GM15510 (cell line): ENCODE data around the gene KRTAP22-1.

ENCODE experiments used
- POLR2A ChIP-seq: IDR thresholded peaks from 3 replicates; pipeline ENCODE4 v1.6.1; 2011; ENCODE audit warnings: borderline replicate concordance; ENCODE audit not compliant: insufficient read length; ENCODE audit errors: extremely low read depth

The KRTAP22-1 gene

DNA sequence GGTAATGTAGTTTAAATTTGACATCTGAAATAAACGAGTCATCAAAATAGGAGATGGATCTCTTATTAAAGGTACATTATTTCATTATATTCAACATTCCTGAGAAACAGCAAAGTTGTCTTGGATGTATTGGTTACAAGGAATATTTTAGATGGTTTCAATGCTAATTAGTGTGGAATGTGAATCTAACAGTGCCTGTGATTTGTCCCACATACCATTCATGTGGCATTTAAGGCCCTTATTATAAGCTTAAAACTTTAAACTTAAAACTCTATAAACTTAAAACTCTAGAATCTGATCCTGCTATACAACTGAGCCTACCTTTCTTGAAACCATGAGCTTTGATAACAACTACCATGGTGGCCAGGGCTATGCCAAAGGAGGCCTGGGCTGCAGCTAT, at the start of gene KRTAP22-1:
Gene KRTAP22-1 (plus strand): TSS at position 301 of the 400 bp plus-strand sequence.
- TF ChIP-seq POLR2A: no peak

DNA sequence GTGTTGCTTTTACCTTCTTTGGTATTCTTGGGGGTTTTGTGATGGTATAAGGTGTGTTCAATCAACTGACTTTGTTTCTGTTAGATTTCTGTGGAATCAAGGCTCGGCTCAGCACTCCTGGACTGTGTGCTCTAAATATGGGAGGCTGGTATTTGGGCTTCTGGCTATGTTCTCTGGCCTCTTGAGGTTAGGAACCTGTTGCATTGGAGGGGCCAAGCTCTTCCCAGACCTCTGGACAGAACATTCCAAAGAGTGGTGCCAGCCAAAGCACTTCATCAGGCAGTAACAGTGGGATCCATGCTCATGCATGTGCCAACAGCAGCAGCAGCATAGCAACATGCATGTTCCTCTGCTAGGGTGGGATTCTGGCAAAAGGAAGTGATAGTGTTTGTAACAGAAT, 48.1 kb upstream of the KRTAP22-1 start:
- no peak for TF ChIP-seq POLR2A

DNA sequence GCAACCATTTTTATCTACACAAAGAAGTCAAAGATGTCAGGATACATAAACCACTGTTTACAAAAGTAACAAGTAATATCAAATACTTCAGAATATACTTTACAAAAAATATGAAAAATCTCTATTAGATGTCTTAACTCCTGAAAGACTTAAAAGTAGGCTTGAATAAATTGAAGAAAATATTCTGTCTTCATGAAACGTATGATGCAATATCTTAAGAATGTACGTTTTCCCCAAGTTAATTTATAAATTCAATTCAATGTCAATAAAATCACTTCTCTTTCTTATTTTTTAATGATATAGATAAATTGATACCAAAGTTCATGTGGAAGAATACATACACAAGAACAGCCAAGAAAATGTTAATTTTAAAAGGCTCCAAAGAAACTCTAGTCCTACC, 45.8 kb upstream of the KRTAP22-1 start:
- no peak for TF ChIP-seq POLR2A

DNA sequence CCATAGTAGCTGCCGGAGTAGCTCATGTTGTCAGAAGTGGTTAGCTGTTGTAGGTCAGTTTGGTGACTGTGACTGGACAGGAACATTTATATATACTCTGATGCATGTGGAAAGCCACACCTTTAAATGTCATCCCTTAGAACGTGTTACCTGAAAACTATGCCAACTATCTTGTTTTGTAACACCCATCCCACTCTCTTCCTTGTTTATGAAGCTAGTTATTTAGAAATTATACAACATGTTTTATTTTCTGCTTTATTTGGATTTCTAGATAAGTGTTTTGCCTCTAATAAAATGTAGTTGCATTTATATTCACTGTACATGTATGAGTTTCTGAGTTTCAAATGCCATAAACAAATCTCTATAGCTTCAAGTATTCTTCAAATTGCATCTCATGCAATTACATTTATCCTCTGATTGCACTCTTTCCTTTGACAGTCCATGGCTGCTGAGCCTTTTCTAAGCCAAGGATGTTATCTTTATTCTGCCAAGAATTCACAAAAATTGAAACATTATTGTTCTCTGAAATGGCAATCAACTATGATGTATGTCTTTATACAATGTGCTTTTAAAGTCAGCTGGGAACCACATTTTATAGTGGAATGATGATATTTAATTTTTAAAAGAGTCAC, 39.5 kb upstream of the KRTAP22-1 start, which contains the start of gene KRTAP19-7:
Gene KRTAP19-7 (minus strand): TSS at position 51 of the 632 bp plus-strand sequence. CDS start 25 bp downstream, at position 26.
- TF ChIP-seq POLR2A: no peak

DNA sequence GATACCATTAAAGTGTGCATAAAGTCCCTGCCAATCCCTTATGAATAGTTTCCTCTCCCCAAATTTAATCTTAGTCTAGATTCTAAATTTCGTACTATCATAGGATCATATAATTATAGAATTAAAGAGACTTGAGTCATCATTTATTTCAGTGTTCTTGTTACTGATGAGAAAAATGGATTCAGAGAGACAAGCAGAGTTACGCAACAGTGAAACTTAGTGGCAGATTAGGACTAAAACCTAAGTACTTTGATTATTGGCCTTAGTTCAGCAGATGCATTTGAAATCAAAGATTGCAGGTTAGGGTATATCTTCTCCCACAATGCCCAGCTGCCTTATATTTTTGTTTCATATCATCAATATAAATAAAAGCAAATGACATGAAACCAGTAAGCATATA, 38.9 kb upstream of the KRTAP22-1 start:
- no peak for TF ChIP-seq POLR2A

DNA sequence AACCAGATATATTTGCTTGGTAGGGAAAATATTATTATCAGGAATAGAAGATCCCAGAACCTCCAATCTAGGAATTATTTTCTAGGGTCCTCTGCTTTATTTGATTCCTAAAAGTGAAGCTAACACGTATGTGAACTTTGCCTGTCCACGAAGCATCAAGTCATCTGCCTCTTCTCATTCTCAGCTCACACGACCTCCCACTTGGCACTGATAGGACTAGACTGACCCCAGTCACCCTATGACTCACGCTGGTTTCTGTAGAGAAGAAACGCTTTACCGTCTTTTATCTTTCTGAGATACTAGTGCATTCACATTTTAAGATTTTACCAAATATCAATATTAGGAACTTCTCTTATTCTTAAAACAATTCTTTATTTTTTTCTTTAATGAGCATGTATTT, 37.8 kb upstream of the KRTAP22-1 start:
- TF ChIP-seq POLR2A: no peak

DNA sequence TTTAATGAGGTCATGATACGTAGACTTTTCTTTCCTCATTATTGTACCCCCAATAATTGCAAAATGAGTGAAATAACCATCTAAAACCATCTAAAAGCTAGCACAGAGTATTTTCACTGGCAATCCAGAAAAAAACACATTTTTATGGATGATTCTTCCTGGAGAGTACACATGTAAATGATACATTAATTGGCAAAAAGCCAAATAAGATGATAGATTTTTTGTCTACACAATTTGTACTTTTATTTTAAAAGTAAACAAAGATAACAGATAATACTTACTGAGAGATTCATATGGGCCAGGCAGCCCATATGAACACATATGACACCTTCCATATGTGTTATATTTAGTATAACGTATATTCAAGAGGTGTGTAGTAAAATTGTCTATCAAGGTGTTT, 37.3 kb upstream of the KRTAP22-1 start:
- no peak for TF ChIP-seq POLR2A

DNA sequence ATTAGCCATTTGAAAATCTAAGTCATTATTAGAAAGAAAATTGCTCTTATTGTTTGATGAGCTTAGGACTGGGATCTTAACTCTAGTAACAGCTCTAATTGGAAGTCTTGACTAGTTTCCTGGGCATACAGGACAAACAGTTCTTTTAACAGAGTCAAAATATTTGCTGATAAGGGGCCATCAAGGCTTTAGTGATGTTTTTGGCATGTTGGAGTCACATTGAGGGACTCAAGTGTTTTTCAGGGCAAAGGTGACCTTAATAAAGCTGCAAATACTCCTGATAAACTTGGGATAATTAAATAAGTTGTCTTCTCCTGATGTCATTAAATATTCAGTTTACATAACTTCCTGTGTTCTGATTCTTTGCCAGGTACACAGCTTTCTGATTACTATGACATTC, 33.3 kb upstream of the KRTAP22-1 start:
- no peak for TF ChIP-seq POLR2A

DNA sequence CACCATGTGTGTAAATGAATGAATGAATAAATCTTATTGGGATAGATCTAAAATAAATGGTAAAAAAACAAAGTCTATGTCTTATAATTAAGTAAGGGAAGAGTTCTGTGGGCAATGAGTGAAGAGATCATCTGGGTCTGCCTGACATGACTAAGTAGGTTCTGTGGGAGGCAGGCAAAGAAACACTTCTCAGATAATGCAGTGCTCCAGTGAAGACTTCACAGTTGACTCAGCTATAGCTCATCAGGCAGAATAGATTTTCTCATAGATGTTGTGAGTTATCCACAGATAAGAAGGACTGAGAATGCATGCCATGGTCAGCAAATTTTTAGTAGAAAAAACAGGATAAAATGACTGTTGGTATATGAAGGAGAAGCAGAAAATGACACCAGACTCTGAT, 23.1 kb upstream of the KRTAP22-1 start:
- TF ChIP-seq POLR2A: no peak

DNA sequence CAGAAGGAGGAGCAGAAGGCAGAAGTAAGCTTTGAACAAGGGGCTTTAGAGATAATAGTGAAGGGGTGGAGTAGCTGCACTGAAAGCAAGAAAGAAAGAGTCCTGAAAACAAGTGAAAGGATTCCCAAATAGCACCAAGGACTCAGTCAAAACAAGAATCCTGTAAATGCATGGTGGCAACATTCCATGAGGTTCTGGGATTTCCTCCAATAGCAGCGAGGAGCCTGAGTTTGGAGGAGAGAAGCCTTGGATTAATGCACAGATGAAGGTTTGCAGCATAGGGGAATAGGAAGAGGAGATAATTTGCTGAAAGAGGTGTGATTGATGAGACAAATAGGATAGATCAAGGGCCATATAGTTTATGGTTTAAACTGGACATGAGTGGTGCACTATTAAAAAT, 21.5 kb upstream of the KRTAP22-1 start:
- TF ChIP-seq POLR2A: no peak

DNA sequence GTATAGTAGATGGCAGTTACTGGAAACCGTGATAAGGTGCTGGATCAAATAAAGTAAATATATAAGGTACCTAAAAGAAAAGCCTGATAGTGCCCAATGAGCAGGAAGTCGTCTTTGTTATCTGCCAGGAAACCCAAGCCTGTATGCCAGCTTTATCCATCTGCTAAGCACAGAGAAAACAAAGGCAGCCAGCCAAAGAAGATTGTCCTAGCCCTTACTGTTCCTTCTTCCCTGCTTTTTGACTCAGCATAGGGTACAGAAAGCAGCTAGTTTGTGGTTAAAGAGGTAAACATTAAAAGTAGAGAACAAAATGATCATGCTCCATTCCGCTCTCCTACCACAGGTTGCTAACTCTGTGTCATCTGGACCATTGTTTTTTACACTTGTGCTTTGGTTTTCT, 20.8 kb upstream of the KRTAP22-1 start:
- TF ChIP-seq POLR2A: no peak

DNA sequence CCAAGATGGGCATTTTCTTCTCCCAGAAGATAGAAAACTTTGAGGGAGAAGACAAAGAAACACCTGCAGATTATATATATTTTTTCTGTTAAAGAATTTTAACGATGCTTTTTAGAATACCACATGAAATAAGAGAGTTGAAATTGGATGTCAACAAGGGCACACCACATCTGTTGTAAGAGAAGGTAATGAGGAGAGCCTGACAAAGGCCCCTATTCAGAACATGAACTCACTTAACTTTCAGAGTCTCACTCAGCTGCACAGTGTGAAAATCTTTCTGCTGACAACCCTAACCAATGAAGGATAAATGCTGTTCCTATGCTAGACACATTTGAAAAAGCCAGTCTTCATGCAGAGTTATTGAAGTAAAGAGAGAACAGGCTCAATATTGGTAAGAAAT, 18.0 kb upstream of the KRTAP22-1 start:
- TF ChIP-seq POLR2A: no peak

DNA sequence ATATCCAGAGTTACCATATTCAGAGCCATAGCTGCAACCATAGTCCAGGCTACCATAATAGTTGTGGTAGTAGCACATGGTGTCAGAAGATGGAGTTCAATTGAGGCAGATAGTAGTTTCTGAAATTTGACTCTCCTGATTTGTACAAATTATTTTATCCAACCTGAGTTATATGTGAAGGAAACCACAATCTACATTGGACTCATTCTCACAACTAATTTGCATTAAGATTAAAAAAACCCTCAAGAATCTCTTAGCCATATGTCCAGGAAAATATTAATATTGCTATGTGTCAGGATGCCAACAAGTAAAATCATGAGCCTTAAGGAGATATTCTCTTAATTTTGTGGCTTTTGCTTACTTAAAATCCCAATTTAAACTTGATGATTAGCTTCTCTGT, 10.6 kb upstream of the KRTAP22-1 start, which contains the start of gene KRTAP22-2:
Gene KRTAP22-2 (minus strand): TSS at position 101 of the 400 bp plus-strand sequence.
- TF ChIP-seq POLR2A: no peak

DNA sequence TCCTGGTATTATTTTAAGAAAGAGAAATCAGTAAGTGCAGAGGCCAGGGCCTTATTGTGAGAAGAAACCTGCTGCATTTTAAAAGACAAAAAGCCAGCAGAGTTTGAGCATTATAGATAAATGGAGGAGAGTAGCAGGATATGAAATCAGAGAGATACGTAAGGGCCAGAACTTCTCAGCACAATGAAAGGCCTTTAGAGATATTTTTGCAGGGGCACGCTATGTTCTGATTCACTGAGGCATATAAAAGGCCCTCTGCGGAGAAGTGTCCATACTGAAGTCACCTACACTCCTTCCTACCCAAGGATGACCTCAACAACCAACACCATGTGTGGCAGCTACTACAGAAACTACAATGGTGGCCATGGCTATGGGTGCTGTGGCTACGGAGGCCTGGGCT, 8.7 kb upstream of the KRTAP22-1 start, which contains the start of gene KRTAP6-3:
Gene KRTAP6-3 (plus strand): TSS at position 301 of the 400 bp plus-strand sequence. CDS start 6 bp downstream, at position 307.
- TF ChIP-seq POLR2A: no peak

DNA sequence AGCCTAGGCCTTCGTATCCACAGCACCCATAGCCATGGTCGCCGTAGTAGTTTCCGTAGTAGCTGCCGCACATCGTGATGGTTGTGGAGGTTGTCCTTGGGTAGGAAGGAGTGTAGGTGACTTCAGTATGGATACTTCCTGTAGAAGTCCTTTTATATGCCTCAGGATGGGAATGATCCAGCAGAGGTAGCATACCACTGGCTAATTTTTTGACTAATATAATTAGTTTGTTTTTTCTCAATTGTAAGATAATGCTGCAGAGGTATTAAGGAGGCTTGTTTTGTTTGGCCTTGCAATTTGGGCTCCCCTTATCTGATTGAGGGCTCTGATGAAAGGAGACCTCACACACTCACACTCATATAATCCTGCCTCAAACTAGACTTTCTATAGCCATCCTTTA, 2.1 kb upstream of the KRTAP22-1 start, which contains the start of gene KRTAP6-2:
Gene KRTAP6-2 (minus strand): TSS at position 101 of the 400 bp plus-strand sequence. CDS start 28 bp downstream, at position 73.
- no peak for TF ChIP-seq POLR2A

DNA sequence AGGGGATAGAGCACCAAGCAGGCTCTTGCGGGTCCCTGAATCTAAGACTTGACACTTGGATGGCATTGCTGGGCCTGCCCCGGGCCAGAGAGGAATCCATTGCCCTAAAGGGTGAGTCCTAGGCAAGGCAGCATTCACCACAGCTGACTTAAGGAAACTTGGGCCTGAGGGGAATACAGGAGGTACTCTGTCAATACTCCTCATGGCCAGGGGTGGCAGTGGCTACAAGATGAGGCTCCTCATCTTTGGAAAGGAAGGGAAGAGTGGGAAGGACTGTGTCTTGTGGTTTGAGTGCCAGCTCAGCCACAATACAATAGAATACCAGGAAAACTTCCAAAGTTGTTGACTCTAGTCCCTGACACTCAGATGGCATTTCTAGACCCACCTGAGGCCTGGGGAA, 5.1 kb downstream of the KRTAP22-1 start:
- no peak for TF ChIP-seq POLR2A
